Activated CD4-positive, alpha-beta T cell treated with anti-CD3 and anti-CD28 coated beads for 4 hours (primary cell): ENCODE results near the gene AMT.
"Not testable (repeated sequence)": the region's sequence is repeated elsewhere in the genome, so short reads cannot be mapped to it uniquely, and the experiment has no call there.

Source experiments
- DNase-seq, 2 donors: peaks; one replicate each; pipeline ENCODE4 v3.0.0-alpha.2; 2020

Gene AMT

GRCh38 chr3:49421890-49422378 lies 339 bp downstream of the AMT start:
- no peak for DNase-seq

- no peak for DNase-seq
Observed at GRCh38 chr3:49417516-49418120, 4.7 kb downstream of the AMT start.

GRCh38 chr3:49416867-49417266 lies 5.4 kb downstream of the AMT start:
- no peak for DNase-seq

- DNase-seq: peak; percentile 62 to 66
Observed at GRCh38 chr3:49415931-49416601, 6.2 kb downstream of the AMT start.

- no peak for DNase-seq
Observed at GRCh38 chr3:49414753-49415152, 7.5 kb downstream of the AMT start.

GRCh38 chr3:49413338-49413734 lies 8.9 kb downstream of the AMT start:
- no peak for DNase-seq

GRCh38 chr3:49412632-49413337 lies 9.5 kb downstream of the AMT start:
- no peak for DNase-seq

- DNase-seq: peak; percentile 97 to 99
Observed at GRCh38 chr3:49411968-49412631, 10.2 kb downstream of the AMT start, which contains the start of the genes RHOA and TCTA. Gene RHOA, minus strand, starts transcription at chr3:49411976. Its CDS starts 36,387 bp downstream, at chr3:49375589. Gene TCTA, plus strand, starts transcription at chr3:49412423. Its CDS starts 4 bp downstream, at chr3:49412427.

GRCh38 chr3:49411535-49411967 lies 10.7 kb downstream of the AMT start:
- DNase-seq: peak; percentile 33 to 51

- no peak for DNase-seq
Observed at GRCh38 chr3:49410846-49411534, 11.3 kb downstream of the AMT start.

- DNase-seq: no peak
Observed at GRCh38 chr3:49410066-49410845, 12.0 kb downstream of the AMT start.

- DNase-seq: no peak
Observed at GRCh38 chr3:49406571-49407565, 15.4 kb downstream of the AMT start.

GRCh38 chr3:49405570-49405969 lies 16.7 kb downstream of the AMT start:
- not testable (repeated sequence) for DNase-seq

- DNase-seq: no peak
Observed at GRCh38 chr3:49403891-49404290, 18.4 kb downstream of the AMT start.

GRCh38 chr3:49401766-49402165 lies 20.5 kb downstream of the AMT start:
- DNase-seq: no peak

- DNase-seq: no peak
Observed at GRCh38 chr3:49399461-49399860, 22.8 kb downstream of the AMT start.

GRCh38 chr3:49397470-49397869 lies 24.8 kb downstream of the AMT start:
- no peak for DNase-seq

GRCh38 chr3:49391310-49391709 lies 31.0 kb downstream of the AMT start:
- DNase-seq: not testable (repeated sequence)

GRCh38 chr3:49389297-49389696 lies 33.0 kb downstream of the AMT start:
- DNase-seq: no peak

- no peak for DNase-seq
Observed at GRCh38 chr3:49388289-49388820, 33.9 kb downstream of the AMT start.
